HG03460 (cell line): ENCODE measurements around the gene CEP164.
"Not testable (repeated sequence)": the region's sequence is repeated elsewhere in the genome, so short reads cannot be mapped to it uniquely, and the experiment has no call there.

Experiments used
- ATAC-seq: cut with Tn5 transposase; IDR thresholded peaks from one replicate; pipeline ENCODE4 v1.9.1; 2021; ENCODE audit not compliant: unreplicated experiment

CEP164 gene

GRCh38 chr11:117392001-117392690 is 64.5 kb downstream of the CEP164 start:
- no peak for ATAC-seq

GRCh38 chr11:117392979-117393378 is 65.3 kb downstream of the CEP164 start:
- ATAC-seq: no peak

GRCh38 chr11:117394221-117394925 is 66.7 kb downstream of the CEP164 start:
- ATAC-seq: no peak

- ATAC-seq: no peak
Measured at GRCh38 chr11:117395476-117395875, 67.8 kb downstream of the CEP164 start.

- no peak for ATAC-seq
Measured at GRCh38 chr11:117396970-117397369, 69.3 kb downstream of the CEP164 start.

GRCh38 chr11:117398618-117399017 is 71.0 kb downstream of the CEP164 start:
- ATAC-seq: not testable (repeated sequence)

- not testable (repeated sequence) for ATAC-seq
Measured at GRCh38 chr11:117399100-117399840, 71.6 kb downstream of the CEP164 start.

GRCh38 chr11:117405898-117406297 is 78.2 kb downstream of the CEP164 start:
- ATAC-seq: not testable (repeated sequence)

- no peak for ATAC-seq
Measured at GRCh38 chr11:117407016-117407415, 79.4 kb downstream of the CEP164 start.

GRCh38 chr11:117408356-117408755 is 80.7 kb downstream of the CEP164 start:
- no peak for ATAC-seq

GRCh38 chr11:117409511-117409910 is 81.9 kb downstream of the CEP164 start:
- ATAC-seq: no peak

- ATAC-seq: no peak
Measured at GRCh38 chr11:117410238-117410637, 82.6 kb downstream of the CEP164 start.

- ATAC-seq: no peak
Measured at GRCh38 chr11:117410861-117411710, 83.4 kb downstream of the CEP164 start.

- ATAC-seq: no peak
Measured at GRCh38 chr11:117411736-117412135, 84.1 kb downstream of the CEP164 start.

- no peak for ATAC-seq
Measured at GRCh38 chr11:117412176-117412575, 84.5 kb downstream of the CEP164 start.

- ATAC-seq: no peak
Measured at GRCh38 chr11:117412653-117413275, 85.1 kb downstream of the CEP164 start.

- ATAC-seq: no peak
Measured at GRCh38 chr11:117413616-117414015, 86.0 kb downstream of the CEP164 start.

GRCh38 chr11:117414724-117415123 is 87.1 kb downstream of the CEP164 start:
- no peak for ATAC-seq

GRCh38 chr11:117415358-117415896 is 87.8 kb downstream of the CEP164 start:
- ATAC-seq: no peak

GRCh38 chr11:117417342-117417741 is 89.7 kb downstream of the CEP164 start:
- no peak for ATAC-seq
